Left renal cortex interstitium (tissue), 4 donors: ENCODE data around the gene C1QTNF6. TPM values are rescaled to one million over a fixed set of nuclear protein-coding genes. Genes with fewer than 3 reads are reported as not detected.
A peak's percentile ranks its signal among the peaks of the same experiment; 100 is the strongest.
"Not testable (repeated sequence)": the region's sequence is repeated elsewhere in the genome, so short reads cannot be mapped to it uniquely, and the experiment has no call there.

Experiments used
- DNase-seq, 4 donors: peaks; one replicate each; pipeline ENCODE4 v3.0.0-alpha.2; 2013; ENCODE audit warnings: low read depth in 4 of 4, low spot score in 2 of 4, missing footprints in 1 of 4
- polyA plus RNA-seq, 4 donors: library from polyadenylated mRNA; unstranded; fragments of 120-200 nt; gene quantifications; one replicate each; pipeline ENCODE4 v1.2.1, GENCODE V29; 2013; ENCODE audit not compliant: insufficient read length in 4 of 4

The C1QTNF6 gene
- polyA plus RNA-seq, 4 donors, result 29.1 to 36.9 (median 32.3) TPM

- no peak for DNase-seq
Measured at GRCh38 chr22:37208401-37209139, 20.5 kb upstream of the C1QTNF6 start.

- DNase-seq, result no peak
Measured at GRCh38 chr22:37207981-37208380, 19.9 kb upstream of the C1QTNF6 start.

- no peak for DNase-seq
Measured at GRCh38 chr22:37206841-37207821, 19.1 kb upstream of the C1QTNF6 start.

- no peak for DNase-seq
Measured at GRCh38 chr22:37206118-37206840, 18.2 kb upstream of the C1QTNF6 start.

- no peak for DNase-seq
Measured at GRCh38 chr22:37205046-37205445, 17.0 kb upstream of the C1QTNF6 start.

GRCh38 chr22:37204045-37204655 lies 16.1 kb upstream of the C1QTNF6 start:
- no peak for DNase-seq

GRCh38 chr22:37203354-37204044 lies 15.5 kb upstream of the C1QTNF6 start:
- DNase-seq, result no peak

GRCh38 chr22:37202716-37203115 lies 14.7 kb upstream of the C1QTNF6 start:
- no peak for DNase-seq

- no peak for DNase-seq
Measured at GRCh38 chr22:37202001-37202555, 14.0 kb upstream of the C1QTNF6 start.

GRCh38 chr22:37201443-37201820 lies 13.4 kb upstream of the C1QTNF6 start:
- DNase-seq, result not testable (repeated sequence)

GRCh38 chr22:37199760-37200108 lies 11.7 kb upstream of the C1QTNF6 start:
- DNase-seq, result no peak

- peak; percentile 96 to 99 (median 98) for DNase-seq
Measured at GRCh38 chr22:37199103-37199759, 11.2 kb upstream of the C1QTNF6 start.

- DNase-seq, result peak in 1 of 4 donors; percentile 74
Measured at GRCh38 chr22:37198258-37199102, 10.4 kb upstream of the C1QTNF6 start.

- no peak for DNase-seq
Measured at GRCh38 chr22:37197451-37198257, 9.6 kb upstream of the C1QTNF6 start.

GRCh38 chr22:37196539-37197450 lies 8.7 kb upstream of the C1QTNF6 start:
- no peak for DNase-seq

- DNase-seq, result no peak
Measured at GRCh38 chr22:37195921-37196320, 7.9 kb upstream of the C1QTNF6 start.
